Measurements from ENCODE around the gene PHOX2A.

The PHOX2A gene

GRCh38 chr11:72236774-72237111, 7.2 kb downstream of the PHOX2A start:
- TF ChIP-seq CTCF (conservative IDR thresholded peaks at IDR 0.05), result no peak
- H3K27ac ChIP-seq, result no peak overlapping the region

- no peak for TF ChIP-seq CTCF (conservative IDR thresholded peaks at IDR 0.05)
- no peak overlapping the region for H3K27ac ChIP-seq
Measured at GRCh38 chr11:72236083-72236697, 7.8 kb downstream of the PHOX2A start.

- no peak for TF ChIP-seq CTCF (conservative IDR thresholded peaks at IDR 0.05)
Measured at GRCh38 chr11:72235351-72236057, 8.5 kb downstream of the PHOX2A start.

GRCh38 chr11:72234920-72235319, 9.1 kb downstream of the PHOX2A start:
- no peak overlapping the region for H3K27ac ChIP-seq
- no peak for TF ChIP-seq CTCF (conservative IDR thresholded peaks at IDR 0.05)

More at GRCh38 chr11:72235351-72236057, 8.5 kb downstream of the PHOX2A start:
- H3K27ac ChIP-seq, result no peak overlapping the region

- H3K27ac ChIP-seq, result no peak overlapping the region
- no peak for TF ChIP-seq CTCF (conservative IDR thresholded peaks at IDR 0.05)
Measured at GRCh38 chr11:72234514-72234830, 9.5 kb downstream of the PHOX2A start.

GRCh38 chr11:72233773-72234513, 10.0 kb downstream of the PHOX2A start:
- no peak overlapping the region for H3K27ac ChIP-seq

More at GRCh38 chr11:72233773-72234513, 10.0 kb downstream of the PHOX2A start:
- no peak for TF ChIP-seq CTCF (conservative IDR thresholded peaks at IDR 0.05)
